ENCODE measurements around the gene CYP2W1. TPM values are rescaled to one million over a fixed set of nuclear protein-coding genes. Genes with fewer than 3 reads are reported as not detected.

The CYP2W1 gene
- total RNA-seq, 2 donors from 2014 or later = 3.1 to 4.0 TPM

DNA sequence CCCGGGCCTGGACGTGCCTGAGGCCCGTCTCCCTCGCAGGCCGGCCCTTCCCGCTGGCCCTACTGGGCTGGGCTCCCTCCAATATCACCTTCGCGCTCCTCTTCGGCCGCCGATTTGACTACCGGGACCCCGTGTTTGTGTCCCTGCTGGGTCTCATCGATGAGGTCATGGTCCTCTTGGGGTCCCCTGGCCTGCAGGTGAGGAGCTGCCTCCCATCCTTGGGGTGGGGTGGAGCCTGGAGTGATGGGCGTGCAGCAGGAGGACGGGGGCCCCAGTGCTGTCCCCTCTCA, 2.1 kb downstream of the CYP2W1 start:
- H3K9me3 ChIP-seq = no peaks in the 10 kb centered on the region
- H3K4me3 ChIP-seq = no peak overlapping the region
- H3K4me1 ChIP-seq (replicated peaks) = peaks cover 9% of the 10 kb centered on the region
- TF ChIP-seq, protein P1, sequence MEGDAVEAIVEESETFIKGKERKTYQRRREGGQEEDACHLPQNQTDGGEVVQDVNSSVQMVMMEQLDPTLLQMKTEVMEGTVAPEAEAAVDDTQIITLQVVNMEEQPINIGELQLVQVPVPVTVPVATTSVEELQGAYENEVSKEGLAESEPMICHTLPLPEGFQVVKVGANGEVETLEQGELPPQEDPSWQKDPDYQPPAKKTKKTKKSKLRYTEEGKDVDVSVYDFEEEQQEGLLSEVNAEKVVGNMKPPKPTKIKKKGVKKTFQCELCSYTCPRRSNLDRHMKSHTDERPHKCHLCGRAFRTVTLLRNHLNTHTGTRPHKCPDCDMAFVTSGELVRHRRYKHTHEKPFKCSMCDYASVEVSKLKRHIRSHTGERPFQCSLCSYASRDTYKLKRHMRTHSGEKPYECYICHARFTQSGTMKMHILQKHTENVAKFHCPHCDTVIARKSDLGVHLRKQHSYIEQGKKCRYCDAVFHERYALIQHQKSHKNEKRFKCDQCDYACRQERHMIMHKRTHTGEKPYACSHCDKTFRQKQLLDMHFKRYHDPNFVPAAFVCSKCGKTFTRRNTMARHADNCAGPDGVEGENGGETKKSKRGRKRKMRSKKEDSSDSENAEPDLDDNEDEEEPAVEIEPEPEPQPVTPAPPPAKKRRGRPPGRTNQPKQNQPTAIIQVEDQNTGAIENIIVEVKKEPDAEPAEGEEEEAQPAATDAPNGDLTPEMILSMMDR (IDR thresholded peaks at IDR 0.05) = no peak
- TF ChIP-seq POLR2AphosphoS5 (IDR thresholded peaks at IDR 0.05) (no peak), POLR2A (IDR thresholded peaks at IDR 0.05) (no peak)
- 86% methylated on average over 16 of the region's 16 CpGs for WGBS
- no peak overlapping the region for H3K27ac ChIP-seq
- no peaks in the 10 kb centered on the region for H3K27me3 ChIP-seq (replicated peaks; ENCODE audit: insufficient read depth)
- intact Hi-C loops (cut with DNase I) = no loop called here
- DNase-seq (ENCODE audit: low spot score) = no peak
- H3K36me3 ChIP-seq = no peaks in the 10 kb centered on the region

DNA sequence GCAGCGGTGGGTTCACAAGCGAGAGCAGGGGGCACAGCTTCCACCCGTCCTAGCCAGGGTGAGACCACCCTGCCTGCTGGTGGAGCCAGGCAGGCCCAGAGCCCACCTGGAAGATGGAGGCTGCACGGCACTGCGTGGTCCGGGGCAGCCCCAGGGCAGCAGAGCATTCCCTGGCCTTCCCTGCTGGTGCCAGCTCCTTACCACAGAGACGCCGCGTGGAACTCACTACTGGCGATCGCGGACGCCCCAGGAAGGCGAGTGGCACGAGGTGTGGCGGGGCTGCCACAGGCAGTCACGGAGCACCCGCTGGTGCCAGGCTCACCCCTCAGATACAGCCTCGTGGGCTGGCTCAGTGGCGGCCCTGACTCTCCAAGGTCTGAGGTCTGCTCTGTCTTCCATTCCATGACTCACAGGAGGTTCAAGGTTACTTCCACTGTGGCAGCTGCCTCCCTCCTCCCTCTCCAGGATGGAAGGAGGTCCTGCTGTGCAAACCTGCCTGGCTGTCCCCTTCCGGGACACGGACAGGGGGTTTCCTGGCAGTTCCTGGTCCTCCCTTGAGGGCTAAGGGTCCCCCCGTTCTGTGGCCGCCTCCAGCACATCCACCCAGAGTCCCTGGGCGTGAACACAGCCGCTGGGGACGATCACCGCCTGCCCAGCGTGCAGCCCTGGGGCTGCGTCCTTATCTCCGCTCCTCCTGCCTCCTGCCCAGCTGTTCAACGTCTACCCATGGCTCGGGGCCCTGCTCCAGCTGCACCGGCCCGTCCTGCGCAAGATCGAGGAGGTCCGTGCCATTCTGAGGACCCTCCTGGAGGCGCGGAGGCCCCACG, 3.1 kb downstream of the CYP2W1 start:
- Histone ChIP-seq H3K27ac (no peak overlapping the region), H3K36me3 (no peaks in the 10 kb centered on the region), H3K9me3 (no peaks in the 10 kb centered on the region), H3K4me1 (replicated peaks) (peaks cover 9% of the 10 kb centered on the region), H3K4me3 (no peak overlapping the region), H3K27me3 (replicated peaks; ENCODE audit: insufficient read depth) (no peaks in the 10 kb centered on the region)
- 71% methylated on average over 41 of the region's 41 CpGs for WGBS
- intact Hi-C loops (cut with DNase I) = no loop called here
- DNase-seq (ENCODE audit: low spot score) = no peak
- TF ChIP-seq POLR2AphosphoS5 (IDR thresholded peaks at IDR 0.05) (no peak), POLR2A (IDR thresholded peaks at IDR 0.05) (no peak)
- TF ChIP-seq, protein P1 (IDR thresholded peaks at IDR 0.05) = no peak

GRCh38 chr7:986766-987751, 4.1 kb downstream of the CYP2W1 start:
- intact Hi-C loops (cut with DNase I) = no loop called here
- Histone ChIP-seq H3K4me3 (no peak overlapping the region), H3K9me3 (no peaks in the 10 kb centered on the region), H3K27ac (no peak overlapping the region), H3K27me3 (replicated peaks; ENCODE audit: insufficient read depth) (no peaks in the 10 kb centered on the region), H3K36me3 (no peaks in the 10 kb centered on the region), H3K4me1 (replicated peaks) (peaks cover 7% of the 10 kb centered on the region)
- DNase-seq (ENCODE audit: low spot score) = no peak
- 83% methylated on average over 56 of the region's 56 CpGs for WGBS
- TF ChIP-seq POLR2A (IDR thresholded peaks at IDR 0.05) (no peak), POLR2AphosphoS5 (IDR thresholded peaks at IDR 0.05) (no peak)
- TF ChIP-seq, protein P1 (IDR thresholded peaks at IDR 0.05) = no peak

DNA sequence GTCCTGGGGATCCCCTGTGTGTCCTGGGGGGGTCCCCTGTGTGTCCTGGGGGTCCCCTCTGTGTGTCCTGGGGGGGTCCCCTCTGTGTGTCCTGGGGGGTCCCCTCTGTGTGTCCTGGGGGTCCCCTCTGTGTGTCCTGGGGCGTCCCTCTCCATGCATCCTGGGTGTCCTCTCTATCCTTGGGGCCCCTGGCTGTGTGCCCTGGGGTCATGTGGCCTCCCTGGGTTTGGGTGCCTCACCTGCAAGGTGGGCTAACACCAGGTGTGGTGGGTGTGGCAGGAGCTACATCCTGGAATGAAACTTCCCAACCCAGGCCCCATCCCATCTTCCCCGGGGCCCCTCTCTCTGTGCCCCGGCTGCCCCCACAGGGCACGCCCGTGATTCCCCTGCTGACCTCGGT, 4.9 kb downstream of the CYP2W1 start:
- WGBS = 64% methylated on average over 6 of the region's 6 CpGs
- intact Hi-C loops (cut with DNase I) = no loop called here
- Histone ChIP-seq H3K4me1 (replicated peaks) (no peaks in the 10 kb centered on the region), H3K9me3 (no peaks in the 10 kb centered on the region), H3K36me3 (no peaks in the 10 kb centered on the region), H3K27me3 (replicated peaks; ENCODE audit: insufficient read depth) (no peaks in the 10 kb centered on the region), H3K4me3 (no peak overlapping the region), H3K27ac (no peak overlapping the region)
- TF ChIP-seq POLR2A (IDR thresholded peaks at IDR 0.05) (no peak), POLR2AphosphoS5 (IDR thresholded peaks at IDR 0.05) (no peak)
- no peak for DNase-seq (ENCODE audit: low spot score)

GRCh38 chr7:988426-988911, 5.5 kb downstream of the CYP2W1 start:
- intact Hi-C loops (cut with DNase I) = no loop called here
- Histone ChIP-seq H3K9me3 (no peaks in the 10 kb centered on the region), H3K4me1 (replicated peaks) (no peaks in the 10 kb centered on the region), H3K4me3 (no peak overlapping the region), H3K27me3 (replicated peaks; ENCODE audit: insufficient read depth) (no peaks in the 10 kb centered on the region), H3K36me3 (no peaks in the 10 kb centered on the region), H3K27ac (no peak overlapping the region)
- TF ChIP-seq POLR2AphosphoS5 (IDR thresholded peaks at IDR 0.05) (no peak), POLR2A (IDR thresholded peaks at IDR 0.05) (no peak)
- TF ChIP-seq, protein P1 (IDR thresholded peaks at IDR 0.05) = no peak
- DNase-seq (ENCODE audit: low spot score) = no peak
- 42% methylated on average over 24 of the region's 24 CpGs for WGBS

Measured in prostate gland (tissue), 2 donors.